ENCODE results near the gene PDLIM3.
A peak's percentile ranks its signal among the peaks of the same experiment; 100 is the strongest.
"Not testable (repeated sequence)": the region's sequence is repeated elsewhere in the genome, so short reads cannot be mapped to it uniquely, and the experiment has no call there.

PDLIM3 gene

GRCh38 chr4:185546335-185546734 is 11.0 kb upstream of the PDLIM3 start:
- no peak overlapping the region for H3K9ac ChIP-seq (ENCODE audit: low read length)
- no peaks in the 10 kb centered on the region for H3K27me3 ChIP-seq (ENCODE audit: control insufficient read depth, insufficient read depth, low read length)
- no peak overlapping the region for H3K4me3 ChIP-seq (ENCODE audit: low read length)
- H3K36me3 ChIP-seq (ENCODE audit: control insufficient read depth, insufficient read depth, low read length), result no peaks in the 10 kb centered on the region
- H3K27ac ChIP-seq (ENCODE audit: low read depth, low read length), result no peak overlapping the region
- H3K4me1 ChIP-seq (ENCODE audit: control insufficient read depth, insufficient read depth, low read length), result peaks cover 8% of the 10 kb centered on the region

GRCh38 chr4:185542626-185543315 is 7.5 kb upstream of the PDLIM3 start:
- peaks cover 15% of the 10 kb centered on the region for H3K4me1 ChIP-seq (ENCODE audit: control insufficient read depth, insufficient read depth, low read length)
- no peaks in the 10 kb centered on the region for H3K27me3 ChIP-seq (ENCODE audit: control insufficient read depth, insufficient read depth, low read length)
- H3K27ac ChIP-seq (ENCODE audit: low read depth, low read length), result peak overlapping the region; percentile 65
- H3K4me3 ChIP-seq (ENCODE audit: low read length), result no peak overlapping the region
- H3K36me3 ChIP-seq (ENCODE audit: control insufficient read depth, insufficient read depth, low read length), result no peaks in the 10 kb centered on the region
- H3K9ac ChIP-seq (ENCODE audit: low read length), result no peak overlapping the region

DNA sequence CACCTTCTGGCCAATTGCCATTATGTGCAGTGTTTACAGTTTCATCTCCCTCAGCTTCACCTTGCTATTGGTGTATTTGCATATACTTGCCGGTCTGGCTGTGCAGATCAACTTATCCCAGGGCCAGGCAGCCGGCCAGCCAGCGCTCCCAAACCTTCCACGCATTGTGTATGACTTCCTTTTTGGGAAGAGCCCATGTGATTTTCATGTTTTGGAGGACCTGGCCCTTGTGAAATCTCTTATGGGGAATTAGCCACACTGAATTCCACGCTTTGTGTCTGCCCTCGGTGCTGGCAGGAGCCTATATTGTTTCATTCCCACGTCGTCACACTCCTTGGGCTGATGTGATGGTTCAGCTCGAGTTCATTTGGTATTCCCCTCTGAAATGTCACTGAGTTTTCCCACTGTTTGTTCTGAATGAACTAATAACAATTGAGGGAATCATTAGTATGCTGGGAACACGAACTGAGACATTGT is 6.0 kb upstream of the PDLIM3 start:
- Histone ChIP-seq H3K27me3 (ENCODE audit: control insufficient read depth, insufficient read depth, low read length) (no peaks in the 10 kb centered on the region), H3K36me3 (ENCODE audit: control insufficient read depth, insufficient read depth, low read length) (no peaks in the 10 kb centered on the region), H3K4me1 (ENCODE audit: control insufficient read depth, insufficient read depth, low read length) (peaks cover 16% of the 10 kb centered on the region), H3K4me3 (ENCODE audit: low read length) (no peak overlapping the region), H3K9ac (ENCODE audit: low read length) (no peak overlapping the region), H3K27ac (ENCODE audit: low read depth, low read length) (peak overlapping the region; percentile 51)

- Histone ChIP-seq H3K4me1 (ENCODE audit: control insufficient read depth, insufficient read depth, low read length) (peaks cover 19% of the 10 kb centered on the region), H3K9ac (ENCODE audit: low read length) (no peak overlapping the region), H3K27me3 (ENCODE audit: control insufficient read depth, insufficient read depth, low read length) (no peaks in the 10 kb centered on the region), H3K27ac (ENCODE audit: low read depth, low read length) (peak overlapping the region; percentile 51), H3K36me3 (ENCODE audit: control insufficient read depth, insufficient read depth, low read length) (no peaks in the 10 kb centered on the region), H3K4me3 (ENCODE audit: low read length) (no peak overlapping the region)
Measured at GRCh38 chr4:185540487-185541120, 5.3 kb upstream of the PDLIM3 start.

GRCh38 chr4:185540040-185540439 is 4.7 kb upstream of the PDLIM3 start:
- no peaks in the 10 kb centered on the region for H3K36me3 ChIP-seq (ENCODE audit: control insufficient read depth, insufficient read depth, low read length)
- no peak overlapping the region for H3K27ac ChIP-seq (ENCODE audit: low read depth, low read length)

DNA sequence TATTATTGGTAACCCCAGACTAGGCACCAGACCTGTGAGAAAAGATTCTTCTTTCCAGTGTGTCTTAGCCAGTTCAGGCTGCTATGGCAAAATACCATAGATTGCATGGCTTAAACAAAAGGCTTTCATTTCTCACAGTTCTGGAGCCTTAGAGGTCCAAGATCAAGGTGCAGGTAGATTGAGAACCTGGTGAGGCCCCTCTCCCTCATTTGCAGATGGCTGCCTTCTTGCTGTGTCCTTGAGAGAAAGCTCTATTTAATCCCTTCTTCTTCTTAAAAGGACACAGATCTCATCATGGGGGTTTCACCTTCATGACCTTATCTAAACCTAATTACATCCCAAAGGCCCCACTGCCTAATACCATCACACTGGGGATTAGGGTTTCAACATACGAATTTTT is 3.5 kb upstream of the PDLIM3 start:
- Histone ChIP-seq H3K36me3 (ENCODE audit: control insufficient read depth, insufficient read depth, low read length) (no peaks in the 10 kb centered on the region), H3K4me3 (ENCODE audit: low read length) (no peak overlapping the region), H3K4me1 (ENCODE audit: control insufficient read depth, insufficient read depth, low read length) (peaks cover 19% of the 10 kb centered on the region), H3K27me3 (ENCODE audit: control insufficient read depth, insufficient read depth, low read length) (no peaks in the 10 kb centered on the region), H3K27ac (ENCODE audit: low read depth, low read length) (no peak overlapping the region), H3K9ac (ENCODE audit: low read length) (no peak overlapping the region)

More at GRCh38 chr4:185540040-185540439, 4.7 kb upstream of the PDLIM3 start:
- peaks cover 19% of the 10 kb centered on the region for H3K4me1 ChIP-seq (ENCODE audit: control insufficient read depth, insufficient read depth, low read length)
- no peak overlapping the region for H3K4me3 ChIP-seq (ENCODE audit: low read length)
- no peak overlapping the region for H3K9ac ChIP-seq (ENCODE audit: low read length)
- no peaks in the 10 kb centered on the region for H3K27me3 ChIP-seq (ENCODE audit: control insufficient read depth, insufficient read depth, low read length)

GRCh38 chr4:185536411-185536709 is 1.1 kb upstream of the PDLIM3 start:
- Histone ChIP-seq H3K27ac (ENCODE audit: low read depth, low read length) (peak overlapping the region; percentile 97), H3K4me3 (ENCODE audit: low read length) (peak overlapping the region; percentile 73)

GRCh38 chr4:185535612-185536410 is 504 bp upstream of the PDLIM3 start:
- Histone ChIP-seq H3K27ac (ENCODE audit: low read depth, low read length) (peak overlapping the region; percentile 97), H3K9ac (ENCODE audit: low read length) (peak overlapping the region; percentile 58), H3K4me3 (ENCODE audit: low read length) (peak overlapping the region; percentile 73), H3K36me3 (ENCODE audit: control insufficient read depth, insufficient read depth, low read length) (no peaks in the 10 kb centered on the region), H3K4me1 (ENCODE audit: control insufficient read depth, insufficient read depth, low read length) (peaks cover 12% of the 10 kb centered on the region), H3K27me3 (ENCODE audit: control insufficient read depth, insufficient read depth, low read length) (no peaks in the 10 kb centered on the region)

More at GRCh38 chr4:185536411-185536709, 1.1 kb upstream of the PDLIM3 start:
- H3K27me3 ChIP-seq (ENCODE audit: control insufficient read depth, insufficient read depth, low read length), result no peaks in the 10 kb centered on the region
- H3K36me3 ChIP-seq (ENCODE audit: control insufficient read depth, insufficient read depth, low read length), result no peaks in the 10 kb centered on the region
- peaks cover 17% of the 10 kb centered on the region for H3K4me1 ChIP-seq (ENCODE audit: control insufficient read depth, insufficient read depth, low read length)
- no peak overlapping the region for H3K9ac ChIP-seq (ENCODE audit: low read length)

- Histone ChIP-seq H3K27ac (ENCODE audit: low read depth, low read length) (peak overlapping the region; percentile 97), H3K9ac (ENCODE audit: low read length) (peak overlapping the region; percentile 81), H3K4me3 (ENCODE audit: low read length) (peak overlapping the region; percentile 86), H3K4me1 (ENCODE audit: control insufficient read depth, insufficient read depth, low read length) (peaks cover 12% of the 10 kb centered on the region), H3K36me3 (ENCODE audit: control insufficient read depth, insufficient read depth, low read length) (no peaks in the 10 kb centered on the region), H3K27me3 (ENCODE audit: control insufficient read depth, insufficient read depth, low read length) (no peaks in the 10 kb centered on the region)
Measured at GRCh38 chr4:185534511-185534865, 819 bp downstream of the PDLIM3 start.

- H3K27ac ChIP-seq (ENCODE audit: low read depth, low read length), result peak overlapping the region; percentile 81
- no peak overlapping the region for H3K9ac ChIP-seq (ENCODE audit: low read length)
- peaks cover 12% of the 10 kb centered on the region for H3K4me1 ChIP-seq (ENCODE audit: control insufficient read depth, insufficient read depth, low read length)
- no peaks in the 10 kb centered on the region for H3K27me3 ChIP-seq (ENCODE audit: control insufficient read depth, insufficient read depth, low read length)
- no peaks in the 10 kb centered on the region for H3K36me3 ChIP-seq (ENCODE audit: control insufficient read depth, insufficient read depth, low read length)
- H3K4me3 ChIP-seq (ENCODE audit: low read length), result peak overlapping the region; percentile 19
Measured at GRCh38 chr4:185532795-185533324, 2.4 kb downstream of the PDLIM3 start.

DNA sequence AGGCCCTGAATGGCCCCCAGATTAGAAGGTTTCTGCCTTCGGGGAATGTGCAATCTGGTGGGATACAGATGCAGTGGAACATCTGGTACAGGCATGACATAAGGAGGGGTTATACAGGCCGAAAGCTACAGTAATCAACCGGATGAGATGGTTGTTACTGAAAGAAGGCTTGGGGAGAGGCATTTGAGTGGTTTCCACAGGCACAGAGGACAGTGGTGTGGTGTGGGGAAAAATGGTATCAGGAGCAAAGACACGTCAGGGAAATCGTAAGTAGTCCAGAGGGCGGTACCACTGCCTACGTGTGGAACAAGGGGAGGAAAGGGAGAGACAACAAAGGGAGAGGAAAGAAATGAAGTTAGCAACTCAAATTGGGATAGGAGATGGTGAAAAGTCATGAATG is 3.0 kb downstream of the PDLIM3 start:
- Histone ChIP-seq H3K4me3 (ENCODE audit: low read length) (peak overlapping the region; percentile 33), H3K36me3 (ENCODE audit: control insufficient read depth, insufficient read depth, low read length) (no peaks in the 10 kb centered on the region), H3K9ac (ENCODE audit: low read length) (no peak overlapping the region), H3K27me3 (ENCODE audit: control insufficient read depth, insufficient read depth, low read length) (no peaks in the 10 kb centered on the region), H3K4me1 (ENCODE audit: control insufficient read depth, insufficient read depth, low read length) (peaks cover 12% of the 10 kb centered on the region), H3K27ac (ENCODE audit: low read depth, low read length) (peak overlapping the region; percentile 81)

- Histone ChIP-seq H3K27ac (ENCODE audit: low read depth, low read length) (peak overlapping the region; percentile 81), H3K4me1 (ENCODE audit: control insufficient read depth, insufficient read depth, low read length) (peaks cover 12% of the 10 kb centered on the region)
- H3K36me3 ChIP-seq (ENCODE audit: control insufficient read depth, insufficient read depth, low read length); H3K4me3 ChIP-seq (ENCODE audit: low read length); H3K9ac ChIP-seq (ENCODE audit: low read length); H3K27me3 ChIP-seq (ENCODE audit: control insufficient read depth, insufficient read depth, low read length): not testable (repeated sequence)
Measured at GRCh38 chr4:185531654-185532053, 3.7 kb downstream of the PDLIM3 start.

Measured in rectal smooth muscle tissue (tissue), 1 donor.